A549 (cell line): Measurements from ENCODE around the gene FKBP15. TPM values are rescaled to one million over a fixed set of nuclear protein-coding genes. Genes with fewer than 3 reads are reported as not detected.

Experiments
- ATAC-seq, 2 experiments: fragments of 200-7000 bp in 1 of 2; fragments of >200 bp in 1 of 2; cut with Nextera tagmentation in 1 of 2; cut with Tn5 transposase in 1 of 2; 3 replicates each; pipeline versions ENCODE4 v1.8.0 to v1.9.1; 2018 to 2020; ENCODE audit warnings: mild to moderate bottlenecking in 1 of 2, moderate library complexity in 1 of 2
- CTCF ChIA-PET: fragments of 300-600 bp; sonication (Branson Sonifier 250); formaldehyde crosslinking; extraction: SDS; loops from one replicate; lab custom pipeline; 2021; ENCODE audit warnings: antibody characterized with exemption, inconsistent platforms; lab: Yijun Ruan, JAX
- POLR2A ChIA-PET: fragments of 350-600 bp; formaldehyde crosslinking; extraction: SDS; loops from one replicate; lab custom pipeline; 2021; ENCODE audit warnings: antibody characterized with exemption, inconsistent platforms; lab: Yijun Ruan, JAX
- DNase-seq, 2 experiments: peaks; one replicate each; pipeline versions ENCODE4 v3.0.0 to v3.0.0-alpha.2; 2011 to 2016; ENCODE audit warnings: low read depth in 1 of 2, low spot score in 1 of 2
- FAIRE-seq: peaks from 2 replicates; lab custom pipeline; 2011; peaks lifted over from hg19 to GRCh38; lab: Jason Lieb, UNC
- H3K27ac ChIP-seq, 2 experiments: fragments of >200 bp; sonication (Bioruptor Twin); formaldehyde crosslinking; 3 replicates each; pipeline ENCODE4 v1.5.1; 2016 to 2017
- H3K4me1 ChIP-seq: fragments of >200 bp; sonication (Bioruptor Twin); formaldehyde crosslinking; 3 replicates; pipeline ENCODE4 v1.6.1; 2016
- H3K4me2 ChIP-seq: fragments of >200 bp; sonication (Bioruptor Twin); formaldehyde crosslinking; 3 replicates; pipeline ENCODE4 v1.6.1; 2016
- H3K4me3 ChIP-seq: fragments of >200 bp; sonication (Bioruptor Twin); formaldehyde crosslinking; 3 replicates; pipeline ENCODE4 v1.5.1; 2016
- H3K9me3 ChIP-seq: fragments of >200 bp; sonication (Bioruptor Twin); formaldehyde crosslinking; 3 replicates; pipeline ENCODE4 v1.6.1; 2016
- BHLHE40 ChIP-seq: IDR thresholded peaks from 2 replicates; pipeline ENCODE4 v1.6.1; 2012; ENCODE audit warnings: low read depth, low read length, inconsistent platforms
- CBX2 ChIP-seq: fragments of 200-600 bp; sonication (generic); IDR thresholded peaks from 2 replicates; pipeline ENCODE4 v1.6.1; 2016; ENCODE audit warnings: low read depth, mild to moderate bottlenecking, borderline replicate concordance
- CEBPB ChIP-seq, 2 experiments: fragments of >200 bp in 1 of 2; sonication (Bioruptor Twin) in 1 of 2; formaldehyde crosslinking in 1 of 2; IDR thresholded peaks; 2 replicates each; pipeline ENCODE4 v1.6.1; 2012 to 2016
- EHF ChIP-seq: fragments of 250-450 bp; sonication (Bioruptor Pico); IDR thresholded peaks from 2 replicates; pipeline ENCODE4 v1.5.0; 2020; ENCODE audit warnings: mild to moderate bottlenecking
- EP300 ChIP-seq, 2 experiments: fragments of >200 bp; sonication (Bioruptor Twin); formaldehyde crosslinking; IDR thresholded peaks; 2 replicates in 1 of 2; 3 replicates in 1 of 2; pipeline ENCODE4 v1.6.1; 2016 to 2017
- ESRRA ChIP-seq: fragments of 150-350 bp; IDR thresholded peaks from 2 replicates; pipeline ENCODE4 v1.6.1; 2014; ENCODE audit warnings: mild to moderate bottlenecking, low read length, borderline replicate concordance
- FOSB ChIP-seq: fragments of 250-450 bp; sonication (Bioruptor Pico); IDR thresholded peaks from 2 replicates; pipeline ENCODE4 v1.5.0; 2020; ENCODE audit warnings: mild to moderate bottlenecking, moderate library complexity
- FOSL2 ChIP-seq, 2 experiments: fragments of 450-650 bp in 1 of 2; fragments of >200 bp in 1 of 2; sonication (Bioruptor Twin) in 1 of 2; formaldehyde crosslinking; IDR thresholded peaks; 2 replicates each; pipeline versions ENCODE4 v1.5.0 to v1.6.1; 2016 to 2020; ENCODE audit warnings: mild to moderate bottlenecking in 1 of 2, moderate library complexity in 1 of 2
- GATA3 ChIP-seq: IDR thresholded peaks from 2 replicates; pipeline ENCODE4 v1.6.1; 2012; ENCODE audit warnings: borderline replicate concordance
- HOXA7 ChIP-seq: fragments of 250-450 bp; sonication (Bioruptor Pico); IDR thresholded peaks from 2 replicates; pipeline ENCODE4 v1.5.0; 2020; ENCODE audit warnings: mild to moderate bottlenecking, moderate library complexity
- HOXB13 ChIP-seq: fragments of 250-450 bp; sonication (Bioruptor Pico); IDR thresholded peaks from 2 replicates; pipeline ENCODE4 v1.5.0; 2020; ENCODE audit warnings: low read depth, mild to moderate bottlenecking, moderate library complexity
- KDM1A ChIP-seq: fragments of 200-600 bp; sonication (generic); IDR thresholded peaks from 2 replicates; pipeline ENCODE4 v1.6.1; 2016; ENCODE audit warnings: low read depth, mild to moderate bottlenecking
- KDM5A ChIP-seq: fragments of 200-600 bp; sonication (generic); IDR thresholded peaks from 2 replicates; pipeline ENCODE4 v1.6.1; 2016; ENCODE audit warnings: antibody characterized with exemption, mild to moderate bottlenecking
- MAFK ChIP-seq: fragments of 450-650 bp; IDR thresholded peaks from 2 replicates; pipeline ENCODE4 v1.6.1; 2014; ENCODE audit not compliant: partially characterized antibody
- MAZ ChIP-seq: fragments of 150-350 bp; IDR thresholded peaks from 2 replicates; pipeline ENCODE4 v1.6.1; 2014; ENCODE audit warnings: antibody characterized with exemption, low read depth, low read length, borderline replicate concordance
- NFE2L2 ChIP-seq: fragments of 150-350 bp; conservative IDR thresholded peaks from 2 replicates; pipeline ENCODE4 v1.6.1; 2014; ENCODE audit warnings: low read length
- NR3C1 ChIP-seq: fragments of >200 bp; sonication (Bioruptor Twin); formaldehyde crosslinking; IDR thresholded peaks from 3 replicates; pipeline ENCODE4 v1.6.1; 2017
- RAD21 ChIP-seq, 2 experiments: fragments of >200 bp in 1 of 2; sonication (Bioruptor Twin) in 1 of 2; formaldehyde crosslinking in 1 of 2; IDR thresholded peaks in 1 of 2; conservative IDR thresholded peaks in 1 of 2; 2 replicates in 1 of 2; 3 replicates in 1 of 2; pipeline ENCODE4 v1.6.1; 2012 to 2018; ENCODE audit warnings: inconsistent platforms in 1 of 2
- RFX5 ChIP-seq: fragments of 450-650 bp; IDR thresholded peaks from 2 replicates; pipeline ENCODE4 v1.7.1; 2014; ENCODE audit warnings: antibody characterized with exemption, mild to moderate bottlenecking, moderate library complexity
- SREBF2 ChIP-seq: fragments of 450-650 bp; IDR thresholded peaks from 2 replicates; pipeline ENCODE4 v1.6.1; 2014; ENCODE audit warnings: mild to moderate bottlenecking, moderate library complexity
- ZSCAN20 ChIP-seq: fragments of 250-450 bp; sonication (Bioruptor Pico); IDR thresholded peaks from 2 replicates; pipeline ENCODE4 v1.8.0; 2022; ENCODE audit warnings: mild to moderate bottlenecking, moderate library complexity
- WGBS: methylation state at CpG from one replicate; pipeline ENCODE4 v1.1.6; 2017; ENCODE audit errors: missing lambda C conversion rate; 5-methylcytosine and 5-hydroxymethylcytosine counted together
- polyA plus RNA-seq, 4 experiments: library from polyadenylated mRNA; depleted of rRNA in 3 of 4; stranded (reverse); fragments of >200 nt; fragmentation: RNase III in 1 of 4; extraction: RNeasy Plus Mini Kit Qiagen cat#74134 plus additional on column Dnase treatment in 1 of 4; gene quantifications; 2 replicates in 3 of 4; 3 replicates in 1 of 4; pipeline ENCODE4 v1.2.3, GENCODE V29; 2011 to 2017
- TF ChIP-seq, protein P1 (sequence below): fragments of 250-450 bp; sonication (Bioruptor Pico); IDR thresholded peaks from 2 replicates; pipeline ENCODE4 v1.5.0; 2020; ENCODE audit warnings: low read depth, mild to moderate bottlenecking, moderate library complexity
- TF ChIP-seq, protein P2 (sequence below): fragments of 250-450 bp; sonication (Bioruptor Pico); IDR thresholded peaks from 2 replicates; pipeline ENCODE4 v1.5.0; 2021; ENCODE audit warnings: mild to moderate bottlenecking, moderate library complexity, borderline replicate concordance
- TF ChIP-seq, protein P3 (sequence below): IDR thresholded peaks from 2 replicates; pipeline ENCODE4 v1.6.1; 2012

The FKBP15 gene
- polyA plus RNA-seq, 2 of the 4 experiments (the other 2 are of a cell fraction), result 14.1 to 26.0 TPM

DNA sequence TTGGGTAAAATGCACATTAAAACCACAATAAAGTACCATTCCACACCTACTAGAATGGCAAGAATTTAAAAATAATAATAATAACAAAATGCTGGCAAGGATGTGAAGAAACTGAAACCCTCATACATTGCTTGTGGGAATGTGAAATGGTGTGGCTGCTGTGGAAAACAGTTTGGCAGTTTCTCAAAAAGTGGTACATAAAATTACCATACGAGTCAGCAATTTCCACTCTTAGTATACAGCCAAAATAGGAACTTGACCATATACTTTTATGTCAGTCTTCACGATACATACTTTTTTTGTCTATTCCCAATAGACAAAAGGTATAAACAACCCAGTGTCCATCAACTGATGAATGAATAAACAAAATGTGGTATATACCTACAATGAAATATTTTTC lies 15.6 kb downstream of the FKBP15 start:
- no peaks in the 10 kb centered on the region for H3K9me3 ChIP-seq
- no peak for ATAC-seq

DNA sequence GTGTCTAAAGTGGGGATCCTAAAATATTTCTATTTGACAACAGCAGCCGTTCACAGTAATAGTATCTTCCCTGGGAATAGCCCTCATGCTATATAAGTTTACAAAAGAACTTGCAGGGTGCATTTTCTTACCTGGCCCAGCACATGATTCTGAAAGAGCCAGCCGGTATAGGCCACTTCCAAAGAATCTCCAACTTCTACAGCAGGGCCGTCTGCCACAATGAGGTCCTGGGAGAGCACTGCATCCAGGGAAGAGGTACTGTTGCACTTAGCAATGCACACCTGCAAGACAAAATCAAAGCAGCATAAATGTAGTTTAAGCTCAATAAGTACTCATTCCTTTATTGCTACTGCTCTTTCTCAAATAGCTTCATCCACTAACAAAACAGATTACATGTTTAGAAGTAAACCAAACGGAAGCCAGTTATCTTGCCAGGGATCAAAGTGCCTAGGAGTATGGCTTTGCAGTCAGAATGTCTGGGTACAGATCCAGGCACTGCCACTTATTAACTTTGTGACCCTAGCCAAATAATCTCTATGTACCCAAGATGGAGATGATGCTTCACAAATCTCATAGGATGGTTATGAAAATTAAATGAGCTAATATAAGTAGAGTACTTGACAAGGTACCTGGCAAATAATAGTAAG lies 21.3 kb downstream of the FKBP15 start:
- FAIRE-seq (no peak), DNase-seq (no peak), ATAC-seq (no peak)
- Histone ChIP-seq H3K4me2 (no peak overlapping the region), H3K4me3 (no peak overlapping the region), H3K4me1 (no peaks in the 10 kb centered on the region), H3K27ac (no peak overlapping the region), H3K9me3 (no peaks in the 10 kb centered on the region)
- ChIA-PET POLR2A (no interaction called here), CTCF (interaction anchor here (0.6 to 1.2 kb wide), 3 partner anchors 21 to 90 kb away, joined by 3 to 5 read pairs (median 3); no protein-coding TSS in a partner anchor)
- WGBS, result 95% methylated on average over 4 of the region's 4 CpGs
- TF ChIP-seq NFE2L2 (no peak), RAD21 (conservative IDR thresholded peaks at IDR 0.05 in 1 of 2, IDR thresholded peaks at IDR 0.05 in 1 of 2) (no peak), BHLHE40 (no peak), KDM5A (no peak), RFX5 (no peak), ZSCAN20 (CRISPR knock-in tag) (no peak)

More for the DNA sequence above, 15.6 kb downstream of the FKBP15 start:
- Histone ChIP-seq H3K4me2 (no peak overlapping the region), H3K4me1 (no peaks in the 10 kb centered on the region), H3K27ac (no peak overlapping the region), H3K4me3 (no peak overlapping the region)
- ChIA-PET POLR2A (no interaction called here), CTCF (no interaction called here)
- no peak for DNase-seq
- WGBS, result 97% methylated on average over 2 of the region's 2 CpGs
- TF ChIP-seq, protein P1, sequence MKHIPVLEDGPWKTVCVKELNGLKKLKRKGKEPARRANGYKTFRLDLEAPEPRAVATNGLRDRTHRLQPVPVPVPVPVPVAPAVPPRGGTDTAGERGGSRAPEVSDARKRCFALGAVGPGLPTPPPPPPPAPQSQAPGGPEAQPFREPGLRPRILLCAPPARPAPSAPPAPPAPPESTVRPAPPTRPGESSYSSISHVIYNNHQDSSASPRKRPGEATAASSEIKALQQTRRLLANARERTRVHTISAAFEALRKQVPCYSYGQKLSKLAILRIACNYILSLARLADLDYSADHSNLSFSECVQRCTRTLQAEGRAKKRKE (CRISPR knock-in tag), result no peak
- TF ChIP-seq SREBF2, result no peak
- no peak for TF ChIP-seq MAZ
- no peak for TF ChIP-seq RAD21 (conservative IDR thresholded peaks at IDR 0.05 in 1 of 2, IDR thresholded peaks at IDR 0.05 in 1 of 2)
- TF ChIP-seq MAFK, result peak; percentile 81
- no peak for TF ChIP-seq EHF (CRISPR knock-in tag)
- FAIRE-seq, result no peak

DNA sequence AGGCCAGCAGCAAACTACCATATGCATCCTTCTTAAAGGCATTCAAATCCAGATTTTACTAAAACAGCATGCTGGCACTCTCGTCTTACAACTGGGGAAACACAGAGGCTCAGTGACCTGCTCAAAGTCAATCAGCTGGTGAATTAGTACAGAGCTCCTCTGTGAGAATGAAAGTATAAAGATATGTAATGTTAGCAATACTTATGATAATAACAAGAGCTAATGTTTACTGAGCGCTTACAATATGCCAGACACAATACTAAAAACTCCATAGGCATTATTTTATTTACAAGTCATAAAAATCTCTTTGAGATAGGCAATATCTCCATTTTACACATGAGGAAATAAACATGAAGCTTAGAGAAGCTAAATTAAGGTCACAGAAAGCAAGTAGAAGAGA lies 28.6 kb downstream of the FKBP15 start:
- Histone ChIP-seq H3K9me3 (no peaks in the 10 kb centered on the region), H3K27ac (no peak overlapping the region), H3K4me3 (no peak overlapping the region), H3K4me2 (no peak overlapping the region), H3K4me1 (peaks cover 7% of the 10 kb centered on the region; the same call in 1 of the 3 replicates)
- DNase-seq (no peak), FAIRE-seq (no peak), ATAC-seq (no peak)
- 85% methylated on average over 2 of the region's 2 CpGs for WGBS
- CTCF ChIA-PET, result no interaction called here
- POLR2A ChIA-PET, result no interaction called here
- TF ChIP-seq NR3C1, result no peak
- no peak for TF ChIP-seq EP300 (IDR thresholded peaks at IDR 0.05)
- TF ChIP-seq, protein P2, sequence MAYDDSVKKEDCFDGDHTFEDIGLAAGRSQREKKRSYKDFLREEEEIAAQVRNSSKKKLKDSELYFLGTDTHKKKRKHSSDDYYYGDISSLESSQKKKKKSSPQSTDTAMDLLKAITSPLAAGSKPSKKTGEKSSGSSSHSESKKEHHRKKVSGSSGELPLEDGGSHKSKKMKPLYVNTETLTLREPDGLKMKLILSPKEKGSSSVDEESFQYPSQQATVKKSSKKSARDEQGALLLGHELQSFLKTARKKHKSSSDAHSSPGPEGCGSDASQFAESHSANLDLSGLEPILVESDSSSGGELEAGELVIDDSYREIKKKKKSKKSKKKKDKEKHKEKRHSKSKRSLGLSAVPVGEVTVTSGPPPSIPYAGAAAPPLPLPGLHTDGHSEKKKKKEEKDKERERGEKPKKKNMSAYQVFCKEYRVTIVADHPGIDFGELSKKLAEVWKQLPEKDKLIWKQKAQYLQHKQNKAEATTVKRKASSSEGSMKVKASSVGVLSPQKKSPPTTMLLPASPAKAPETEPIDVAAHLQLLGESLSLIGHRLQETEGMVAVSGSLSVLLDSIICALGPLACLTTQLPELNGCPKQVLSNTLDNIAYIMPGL (CRISPR knock-in tag), result no peak
- no peak for TF ChIP-seq CEBPB (IDR thresholded peaks at IDR 0.05)
- no peak for TF ChIP-seq CBX2
- TF ChIP-seq HOXB13 (CRISPR knock-in tag), result no peak
- TF ChIP-seq FOSL2 (IDR thresholded peaks at IDR 0.05), result no peak
- no peak for TF ChIP-seq FOSL2 (CRISPR knock-in tag; IDR thresholded peaks at IDR 0.05)
- no peak for TF ChIP-seq ESRRA
- TF ChIP-seq HOXA7, result no peak
- no peak for TF ChIP-seq KDM5A
- TF ChIP-seq KDM1A, result no peak
- no peak for TF ChIP-seq FOSB
- TF ChIP-seq, protein P3, sequence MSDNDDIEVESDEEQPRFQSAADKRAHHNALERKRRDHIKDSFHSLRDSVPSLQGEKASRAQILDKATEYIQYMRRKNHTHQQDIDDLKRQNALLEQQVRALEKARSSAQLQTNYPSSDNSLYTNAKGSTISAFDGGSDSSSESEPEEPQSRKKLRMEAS, result no peak
- no peak for TF ChIP-seq GATA3
